K562 (cell line): ENCODE results near the gene GLP1R. TPM values are rescaled to one million over a fixed set of nuclear protein-coding genes. Genes with fewer than 3 reads are reported as not detected.

Experiments used
- GABPA ChIP-seq: fragments of 200-800 bp; sonication (Bioruptor generic); conservative IDR thresholded peaks from 2 replicates; pipeline ENCODE4 v1.6.1; 2016; ENCODE audit warnings: low read depth, missing genetic modification characterization, missing compliant biosample characterization
- IRF2 ChIP-seq: sonication (generic); formaldehyde crosslinking; IDR thresholded peaks from 2 replicates; pipeline ENCODE4 v1.8.1; 2022; ENCODE audit warnings: mild to moderate bottlenecking, missing genetic modification reagents
- MAZ ChIP-seq, 2 experiments: fragments of 450-650 bp in 1 of 2; sonication (generic) in 1 of 2; formaldehyde crosslinking; IDR thresholded peaks in 1 of 2; conservative IDR thresholded peaks in 1 of 2; 2 replicates each; pipeline versions ENCODE4 v1.4.0 to v1.5.0; 2020; ENCODE audit warnings: mild to moderate bottlenecking in 1 of 2, missing genetic modification reagents in 1 of 2
- MBD2 ChIP-seq: sonication (generic); IDR thresholded peaks from 2 replicates; pipeline ENCODE4 v1.6.1; 2016; ENCODE audit warnings: low read depth, borderline replicate concordance
- MEF2A ChIP-seq: IDR thresholded peaks from 2 replicates; pipeline ENCODE4 v1.6.1; 2011; ENCODE audit warnings: low read depth, mild to moderate bottlenecking, low read length, moderate library complexity; ENCODE audit not compliant: control insufficient read depth
- NCOA1 ChIP-seq: fragments of 450-650 bp; IDR thresholded peaks from 2 replicates; pipeline ENCODE4 v1.6.1; 2016; ENCODE audit warnings: low read depth
- NEUROD1 ChIP-seq: fragments of 150-350 bp; IDR thresholded peaks from 2 replicates; pipeline ENCODE4 v1.6.1; 2014; ENCODE audit warnings: borderline replicate concordance, low read length, low read depth; ENCODE audit not compliant: partially characterized antibody
- POLR3G ChIP-seq: IDR thresholded peaks from 2 replicates; pipeline ENCODE4 v1.6.1; 2011; ENCODE audit not compliant: insufficient read length, insufficient replicate concordance; ENCODE audit errors: extremely low read depth
- PTBP1 ChIP-seq: fragments of 200-400 bp; formaldehyde crosslinking; IDR thresholded peaks from 2 replicates; pipeline ENCODE4 v1.6.1; 2017; ENCODE audit warnings: low read depth, low read length
- RB1 ChIP-seq: fragments of 450-650 bp; IDR thresholded peaks from 2 replicates; pipeline ENCODE4 v1.6.1; 2017; ENCODE audit warnings: low read depth, mild to moderate bottlenecking
- SLC30A9 ChIP-seq: fragments of 250-450 bp; sonication (Bioruptor Pico); IDR thresholded peaks from 2 replicates; pipeline ENCODE4 v1.8.0; 2022; ENCODE audit warnings: mild to moderate bottlenecking, moderate library complexity
- SMAD3 ChIP-seq: fragments of 450-650 bp; formaldehyde crosslinking; conservative IDR thresholded peaks from 2 replicates; pipeline ENCODE4 v1.4.0; 2020; ENCODE audit warnings: mild to moderate bottlenecking
- SMARCC2 ChIP-seq: fragments of 450-650 bp; IDR thresholded peaks from 2 replicates; pipeline ENCODE4 v1.6.1; 2017; ENCODE audit warnings: antibody characterized with exemption, moderate library complexity, mild to moderate bottlenecking, low read depth
- SOX6 ChIP-seq: fragments of 450-650 bp; IDR thresholded peaks from 2 replicates; pipeline ENCODE4 v1.6.1; 2014; ENCODE audit warnings: mild to moderate bottlenecking
- SPI1 ChIP-seq: IDR thresholded peaks from 2 replicates; pipeline ENCODE4 v1.6.1; 2011; ENCODE audit warnings: low read depth, low read length, control low read depth, borderline replicate concordance
- SRF ChIP-seq, 2 experiments: fragments of 250-450, 450-650 bp in 1 of 2; sonication (Bioruptor Pico) in 1 of 2; sonication (generic) in 1 of 2; formaldehyde crosslinking; IDR thresholded peaks; 2 replicates each; pipeline versions ENCODE4 v1.5.0 to v1.5.1; 2020 to 2022; ENCODE audit warnings: mild to moderate bottlenecking in 1 of 2, missing genetic modification reagents in 1 of 2
- SRSF3 ChIP-seq: fragments of 200-400 bp; formaldehyde crosslinking; IDR thresholded peaks from 2 replicates; pipeline ENCODE4 v1.6.1; 2016; ENCODE audit warnings: mild to moderate bottlenecking, low read length, moderate library complexity; ENCODE audit not compliant: insufficient read depth
- TCF3 ChIP-seq: sonication (generic); formaldehyde crosslinking; IDR thresholded peaks from 2 replicates; pipeline ENCODE4 v1.4.0; 2020; ENCODE audit warnings: mild to moderate bottlenecking, missing genetic modification reagents
- ZFP36 ChIP-seq: fragments of 150-350 bp; IDR thresholded peaks from 2 replicates; pipeline ENCODE4 v1.6.1; 2018; ENCODE audit warnings: low read length, low read depth; ENCODE audit not compliant: partially characterized antibody
- ZNF668 ChIP-seq: fragments of 250-450 bp; sonication (Bioruptor Pico); IDR thresholded peaks from 2 replicates; pipeline ENCODE4 v1.8.0; 2022; ENCODE audit warnings: mild to moderate bottlenecking, inconsistent platforms
- polyA plus RNA-seq, 8 experiments: library from polyadenylated mRNA; depleted of rRNA in 4 of 8; stranded (reverse) in 5 of 8; unstranded in 3 of 8; fragments of >200 nt; fragmentation: Nextera tagmentation in 2 of 8; fragmentation: Illumina TruSeq in 1 of 8; extraction: Ambion mirVana in 2 of 8; extraction: Trizol in 1 of 8; gene quantifications; 2 replicates each; pipeline versions ENCODE4 v1.2.1 to v1.2.3, GENCODE V29; 2011 to 2014; ENCODE audit warnings: inconsistent platforms in 1 of 8, missing spikeins in 1 of 8
- total RNA-seq, 7 experiments: library from RNA; depleted of rRNA in 6 of 7; stranded (reverse); fragments of >200 nt in 6 of 7; fragmentation: Illumina TruSeq in 2 of 7; extraction: Trizol in 2 of 7; gene quantifications; 2 replicates each; pipeline versions ENCODE4 v1.2.1 to v1.2.3, GENCODE V29; 2011 to 2021; ENCODE audit warnings: low replicate concordance in 1 of 7
- TF ChIP-seq, protein P1 (sequence below): fragments of 200-800 bp; sonication (Bioruptor generic); IDR thresholded peaks from 2 replicates; pipeline ENCODE4 v1.6.1; 2016; ENCODE audit warnings: missing genetic modification characterization, missing compliant biosample characterization
- TF ChIP-seq, protein P2 (sequence below): fragments of 150-350 bp; IDR thresholded peaks from 2 replicates; pipeline ENCODE4 v1.6.1; 2014; ENCODE audit warnings: low read depth, mild to moderate bottlenecking, low read length, borderline replicate concordance

Gene GLP1R
- total and polyA plus RNA-seq, 9 of the 15 experiments (the other 6 are each of a cell fraction or from before 2014, with no cell fraction given), result not detected

DNA sequence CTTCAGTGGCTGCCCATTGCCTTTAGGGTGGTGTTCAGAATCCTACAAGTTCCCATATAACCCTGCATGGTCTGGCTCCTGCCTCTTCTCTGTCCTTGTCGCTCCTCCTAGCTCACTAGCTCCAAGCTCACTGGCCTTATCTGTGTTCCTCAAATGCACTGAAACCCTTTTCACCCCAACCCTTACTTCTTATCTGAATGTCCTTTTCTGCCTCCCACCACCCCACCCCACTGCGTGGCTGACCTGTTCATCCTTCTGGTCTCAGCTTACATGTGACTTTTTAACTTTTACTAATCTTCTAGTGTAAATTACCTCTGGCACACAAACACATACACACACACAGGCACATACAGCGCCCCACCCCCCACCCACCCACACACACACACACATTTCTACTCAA, 41.0 kb upstream of the GLP1R start (continued):
- no peak for TF ChIP-seq MEF2A
- no peak for TF ChIP-seq IRF2 (CRISPR knock-in tag)
- TF ChIP-seq ZNF668 (CRISPR knock-in tag), result no peak
- TF ChIP-seq, protein P1, sequence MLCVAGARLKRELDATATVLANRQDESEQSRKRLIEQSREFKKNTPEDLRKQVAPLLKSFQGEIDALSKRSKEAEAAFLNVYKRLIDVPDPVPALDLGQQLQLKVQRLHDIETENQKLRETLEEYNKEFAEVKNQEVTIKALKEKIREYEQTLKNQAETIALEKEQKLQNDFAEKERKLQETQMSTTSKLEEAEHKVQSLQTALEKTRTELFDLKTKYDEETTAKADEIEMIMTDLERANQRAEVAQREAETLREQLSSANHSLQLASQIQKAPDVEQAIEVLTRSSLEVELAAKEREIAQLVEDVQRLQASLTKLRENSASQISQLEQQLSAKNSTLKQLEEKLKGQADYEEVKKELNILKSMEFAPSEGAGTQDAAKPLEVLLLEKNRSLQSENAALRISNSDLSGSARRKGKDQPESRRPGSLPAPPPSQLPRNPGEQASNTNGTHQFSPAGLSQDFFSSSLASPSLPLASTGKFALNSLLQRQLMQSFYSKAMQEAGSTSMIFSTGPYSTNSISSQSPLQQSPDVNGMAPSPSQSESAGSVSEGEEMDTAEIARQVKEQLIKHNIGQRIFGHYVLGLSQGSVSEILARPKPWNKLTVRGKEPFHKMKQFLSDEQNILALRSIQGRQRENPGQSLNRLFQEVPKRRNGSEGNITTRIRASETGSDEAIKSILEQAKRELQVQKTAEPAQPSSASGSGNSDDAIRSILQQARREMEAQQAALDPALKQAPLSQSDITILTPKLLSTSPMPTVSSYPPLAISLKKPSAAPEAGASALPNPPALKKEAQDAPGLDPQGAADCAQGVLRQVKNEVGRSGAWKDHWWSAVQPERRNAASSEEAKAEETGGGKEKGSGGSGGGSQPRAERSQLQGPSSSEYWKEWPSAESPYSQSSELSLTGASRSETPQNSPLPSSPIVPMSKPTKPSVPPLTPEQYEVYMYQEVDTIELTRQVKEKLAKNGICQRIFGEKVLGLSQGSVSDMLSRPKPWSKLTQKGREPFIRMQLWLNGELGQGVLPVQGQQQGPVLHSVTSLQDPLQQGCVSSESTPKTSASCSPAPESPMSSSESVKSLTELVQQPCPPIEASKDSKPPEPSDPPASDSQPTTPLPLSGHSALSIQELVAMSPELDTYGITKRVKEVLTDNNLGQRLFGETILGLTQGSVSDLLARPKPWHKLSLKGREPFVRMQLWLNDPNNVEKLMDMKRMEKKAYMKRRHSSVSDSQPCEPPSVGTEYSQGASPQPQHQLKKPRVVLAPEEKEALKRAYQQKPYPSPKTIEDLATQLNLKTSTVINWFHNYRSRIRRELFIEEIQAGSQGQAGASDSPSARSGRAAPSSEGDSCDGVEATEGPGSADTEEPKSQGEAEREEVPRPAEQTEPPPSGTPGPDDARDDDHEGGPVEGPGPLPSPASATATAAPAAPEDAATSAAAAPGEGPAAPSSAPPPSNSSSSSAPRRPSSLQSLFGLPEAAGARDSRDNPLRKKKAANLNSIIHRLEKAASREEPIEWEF (CRISPR knock-in tag), result no peak
- TF ChIP-seq SRF (CRISPR knock-in tag; IDR thresholded peaks at IDR 0.05), result no peak
- TF ChIP-seq PTBP1, result no peak
- TF ChIP-seq SMAD3 (CRISPR knock-in tag), result no peak
- TF ChIP-seq NEUROD1, result peak; percentile 63
- TF ChIP-seq RB1, result no peak
- peak; percentile 70; the same call in 1 of the 2 replicates for TF ChIP-seq SPI1
- peak; percentile 66; the same call in 1 of the 2 replicates for TF ChIP-seq MBD2
- no peak for TF ChIP-seq POLR3G
- TF ChIP-seq GABPA (tag), result no peak
- peak; percentile 80 for TF ChIP-seq SOX6
- TF ChIP-seq MAZ (CRISPR knock-in tag; conservative IDR thresholded peaks at IDR 0.05 in 1 of 2, IDR thresholded peaks at IDR 0.05 in 1 of 2), result peak in 1 of 2 experiments; percentile 60; a peak in 1 of 4 replicates
- TF ChIP-seq SRSF3, result no peak
- peak; percentile 96 for TF ChIP-seq TCF3
- peak; percentile 27 for TF ChIP-seq ZFP36
- peak; percentile 67; the same call in 1 of the 2 replicates for TF ChIP-seq SMARCC2
- peak; percentile 74; the same call in 1 of the 2 replicates for TF ChIP-seq NCOA1
- TF ChIP-seq, protein P2, sequence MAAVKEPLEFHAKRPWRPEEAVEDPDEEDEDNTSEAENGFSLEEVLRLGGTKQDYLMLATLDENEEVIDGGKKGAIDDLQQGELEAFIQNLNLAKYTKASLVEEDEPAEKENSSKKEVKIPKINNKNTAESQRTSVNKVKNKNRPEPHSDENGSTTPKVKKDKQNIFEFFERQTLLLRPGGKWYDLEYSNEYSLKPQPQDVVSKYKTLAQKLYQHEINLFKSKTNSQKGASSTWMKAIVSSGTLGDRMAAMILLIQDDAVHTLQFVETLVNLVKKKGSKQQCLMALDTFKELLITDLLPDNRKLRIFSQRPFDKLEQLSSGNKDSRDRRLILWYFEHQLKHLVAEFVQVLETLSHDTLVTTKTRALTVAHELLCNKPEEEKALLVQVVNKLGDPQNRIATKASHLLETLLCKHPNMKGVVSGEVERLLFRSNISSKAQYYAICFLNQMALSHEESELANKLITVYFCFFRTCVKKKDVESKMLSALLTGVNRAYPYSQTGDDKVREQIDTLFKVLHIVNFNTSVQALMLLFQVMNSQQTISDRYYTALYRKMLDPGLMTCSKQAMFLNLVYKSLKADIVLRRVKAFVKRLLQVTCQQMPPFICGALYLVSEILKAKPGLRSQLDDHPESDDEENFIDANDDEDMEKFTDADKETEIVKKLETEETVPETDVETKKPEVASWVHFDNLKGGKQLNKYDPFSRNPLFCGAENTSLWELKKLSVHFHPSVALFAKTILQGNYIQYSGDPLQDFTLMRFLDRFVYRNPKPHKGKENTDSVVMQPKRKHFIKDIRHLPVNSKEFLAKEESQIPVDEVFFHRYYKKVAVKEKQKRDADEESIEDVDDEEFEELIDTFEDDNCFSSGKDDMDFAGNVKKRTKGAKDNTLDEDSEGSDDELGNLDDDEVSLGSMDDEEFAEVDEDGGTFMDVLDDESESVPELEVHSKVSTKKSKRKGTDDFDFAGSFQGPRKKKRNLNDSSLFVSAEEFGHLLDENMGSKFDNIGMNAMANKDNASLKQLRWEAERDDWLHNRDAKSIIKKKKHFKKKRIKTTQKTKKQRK, result no peak
- TF ChIP-seq SLC30A9 (CRISPR knock-in tag), result no peak
